Uterus (tissue), 4 donors: Measurements from ENCODE around the gene NHLRC4. TPM values are rescaled to one million over a fixed set of nuclear protein-coding genes. Genes with fewer than 3 reads are reported as not detected.
"Not testable (repeated sequence)": the region's sequence is repeated elsewhere in the genome, so short reads cannot be mapped to it uniquely, and the experiment has no call there.

Experiments
- DNase-seq, 2 donors: peaks; one replicate each; pipeline ENCODE4 v3.0.0-alpha.2; 2019 to 2020
- H3K27ac ChIP-seq, 2 donors: fragments of 200-600 bp; sonication (generic); 1 replicate in 1 of 2; 2 replicates in 1 of 2; pipeline ENCODE4 v1.5.1; 2016 to 2018
- H3K27me3 ChIP-seq, 2 donors: fragments of 200-600 bp; sonication (generic); one replicate each; pipeline ENCODE4 v1.5.1; 2018 to 2019; ENCODE audit warnings: control low read depth in 1 of 2
- H3K36me3 ChIP-seq, 2 donors: fragments of 200-600 bp; sonication (generic); one replicate each; pipeline ENCODE4 v1.5.1; 2019; ENCODE audit warnings: control low read depth in 1 of 2
- H3K4me1 ChIP-seq, 2 donors: fragments of 200-600 bp; sonication (generic); one replicate each; pipeline ENCODE4 v1.5.1; 2018 to 2019; ENCODE audit warnings: control low read depth in 1 of 2
- H3K4me3 ChIP-seq, 2 donors: fragments of 200-600 bp; sonication (generic); 1 replicate in 1 of 2; 2 replicates in 1 of 2; pipeline ENCODE4 v1.5.1; 2018 to 2019; ENCODE audit warnings: mild to moderate bottlenecking in 1 of 2
- H3K9me3 ChIP-seq, 2 donors: fragments of 200-600 bp; sonication (generic); one replicate each; pipeline ENCODE4 v1.5.1; 2019; ENCODE audit warnings: control low read depth in 1 of 2
- POLR2A ChIP-seq, 2 donors: fragments of 450-650 bp; IDR thresholded peaks; one replicate each; pipeline ENCODE4 v1.6.1; 2016; ENCODE audit warnings: antibody characterized with exemption in 2 of 2, mild to moderate bottlenecking in 1 of 2, moderate library complexity in 1 of 2
- intact Hi-C: fragments of 100-400 bp; cut with DNase I; formaldehyde crosslinking; loops from one replicate; pipeline ENCODE4 v1.15.1; 2023; ENCODE audit warnings: low total_unique reads
- total RNA-seq, 4 donors: library from RNA; depleted of rRNA in 3 of 4; stranded (reverse); fragments of >200 nt in 3 of 4; gene quantifications; one replicate each; pipeline versions ENCODE4 v1.1.0 to v1.2.4, GENCODE V29; 2014 to 2023
- TF ChIP-seq, protein P1 (sequence below), 4 experiments: fragments of 200-600 bp in 2 of 4; fragments of 450-650 bp in 2 of 4; sonication (generic) in 2 of 4; IDR thresholded peaks; one replicate each; pipeline ENCODE4 v1.5.1; 2016 to 2019; ENCODE audit warnings: antibody characterized with exemption in 4 of 4, mild to moderate bottlenecking in 2 of 4, moderate library complexity in 1 of 4
- donor health status: DM: yes; HTN: yes; CAD: no.

Gene NHLRC4
- total RNA-seq, 4 donors from 2014 or later, result 1.2 to 7.5 (median 1.5) TPM

- no peaks in the 10 kb centered on the region for H3K27me3 ChIP-seq
- no peak for DNase-seq
- no peaks in the 10 kb centered on the region for H3K4me1 ChIP-seq
- no peak overlapping the region for H3K4me3 ChIP-seq
- intact Hi-C loops, result no loop called here
- no peaks in the 10 kb centered on the region for H3K36me3 ChIP-seq
- TF ChIP-seq POLR2A (IDR thresholded peaks at IDR 0.05), result no peak
- TF ChIP-seq, protein P1, sequence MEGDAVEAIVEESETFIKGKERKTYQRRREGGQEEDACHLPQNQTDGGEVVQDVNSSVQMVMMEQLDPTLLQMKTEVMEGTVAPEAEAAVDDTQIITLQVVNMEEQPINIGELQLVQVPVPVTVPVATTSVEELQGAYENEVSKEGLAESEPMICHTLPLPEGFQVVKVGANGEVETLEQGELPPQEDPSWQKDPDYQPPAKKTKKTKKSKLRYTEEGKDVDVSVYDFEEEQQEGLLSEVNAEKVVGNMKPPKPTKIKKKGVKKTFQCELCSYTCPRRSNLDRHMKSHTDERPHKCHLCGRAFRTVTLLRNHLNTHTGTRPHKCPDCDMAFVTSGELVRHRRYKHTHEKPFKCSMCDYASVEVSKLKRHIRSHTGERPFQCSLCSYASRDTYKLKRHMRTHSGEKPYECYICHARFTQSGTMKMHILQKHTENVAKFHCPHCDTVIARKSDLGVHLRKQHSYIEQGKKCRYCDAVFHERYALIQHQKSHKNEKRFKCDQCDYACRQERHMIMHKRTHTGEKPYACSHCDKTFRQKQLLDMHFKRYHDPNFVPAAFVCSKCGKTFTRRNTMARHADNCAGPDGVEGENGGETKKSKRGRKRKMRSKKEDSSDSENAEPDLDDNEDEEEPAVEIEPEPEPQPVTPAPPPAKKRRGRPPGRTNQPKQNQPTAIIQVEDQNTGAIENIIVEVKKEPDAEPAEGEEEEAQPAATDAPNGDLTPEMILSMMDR (IDR thresholded peaks at IDR 0.05), result no peak
- H3K27ac ChIP-seq, result no peak overlapping the region
- no peaks in the 10 kb centered on the region for H3K9me3 ChIP-seq
These were observed 29.9 kb downstream of the NHLRC4 start for GRCh38 chr16:596736-597060.

- H3K4me3 ChIP-seq, H3K27ac ChIP-seq, H3K4me1 ChIP-seq, intact Hi-C loops, DNase-seq, H3K9me3 ChIP-seq, H3K36me3 ChIP-seq, H3K27me3 ChIP-seq: not testable (repeated sequence)
These were observed 30.9 kb downstream of the NHLRC4 start for GRCh38 chr16:597655-598054.

- no peaks in the 10 kb centered on the region for H3K4me1 ChIP-seq
- no peaks in the 10 kb centered on the region for H3K36me3 ChIP-seq
- TF ChIP-seq POLR2A (IDR thresholded peaks at IDR 0.05), result no peak
- TF ChIP-seq, protein P1 (IDR thresholded peaks at IDR 0.05), result no peak
- no peaks in the 10 kb centered on the region for H3K27me3 ChIP-seq
- no peak for DNase-seq
- no peak overlapping the region for H3K4me3 ChIP-seq
- H3K9me3 ChIP-seq, result no peaks in the 10 kb centered on the region
- H3K27ac ChIP-seq, result no peak overlapping the region
- intact Hi-C loops, result no loop called here
These were observed 32.3 kb downstream of the NHLRC4 start for GRCh38 chr16:598823-599739.

DNA sequence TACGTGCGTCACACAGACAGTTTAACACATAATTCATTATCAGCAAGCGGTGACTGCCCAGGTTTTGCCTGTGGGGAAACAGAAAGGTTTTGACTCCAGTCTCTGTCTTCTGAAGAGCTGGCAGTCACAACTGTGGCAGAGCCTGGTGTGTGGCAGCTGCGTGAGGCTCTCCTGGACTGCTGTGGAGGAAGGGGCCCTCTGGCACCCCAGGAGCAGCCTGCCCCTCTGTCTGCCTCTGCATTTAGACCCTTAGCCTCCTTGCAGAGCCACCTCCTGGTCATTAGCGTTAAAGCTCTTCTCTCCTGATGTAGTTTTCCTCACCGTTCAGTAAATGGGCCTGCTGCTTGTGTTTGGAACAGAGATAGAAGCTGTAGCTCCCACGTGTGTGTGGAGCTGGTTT lies 34.0 kb downstream of the NHLRC4 start:
- intact Hi-C loops, result no loop called here
- H3K27ac ChIP-seq, result no peak overlapping the region

DNA sequence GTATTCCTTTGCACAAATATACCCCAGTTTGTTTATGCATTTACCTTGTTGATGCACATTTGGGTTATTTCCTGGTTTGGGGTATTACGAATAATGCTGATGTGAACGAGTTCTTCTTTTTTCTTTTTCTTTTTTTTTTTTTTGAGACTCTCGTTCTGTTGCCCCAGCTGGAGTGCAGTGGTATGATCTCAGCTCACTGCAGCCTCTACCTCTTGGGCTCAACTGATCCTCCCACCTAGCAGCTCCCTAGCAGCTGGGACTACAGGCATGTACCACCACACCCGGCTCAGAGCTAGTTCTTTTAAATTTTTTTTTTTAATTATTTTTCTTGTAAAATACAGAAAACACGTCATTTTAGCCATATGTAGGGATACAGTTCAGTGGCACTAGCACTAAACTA lies 37.1 kb downstream of the NHLRC4 start:
- Histone ChIP-seq H3K4me3 (no peak overlapping the region), H3K9me3 (no peaks in the 10 kb centered on the region), H3K27ac (no peak overlapping the region), H3K27me3 (no peaks in the 10 kb centered on the region), H3K36me3 (no peaks in the 10 kb centered on the region), H3K4me1 (no peaks in the 10 kb centered on the region)
- no peak for DNase-seq
- intact Hi-C loops, result no loop called here
- TF ChIP-seq, protein P1 (IDR thresholded peaks at IDR 0.05), result no peak
- TF ChIP-seq POLR2A (IDR thresholded peaks at IDR 0.05), result no peak

More for the DNA sequence above, 34.0 kb downstream of the NHLRC4 start:
- no peak overlapping the region for H3K4me3 ChIP-seq
- H3K9me3 ChIP-seq, result no peaks in the 10 kb centered on the region
- no peaks in the 10 kb centered on the region for H3K27me3 ChIP-seq
- no peak for DNase-seq
- H3K4me1 ChIP-seq, result no peaks in the 10 kb centered on the region
- no peaks in the 10 kb centered on the region for H3K36me3 ChIP-seq
- TF ChIP-seq POLR2A (IDR thresholded peaks at IDR 0.05), result no peak
- TF ChIP-seq, protein P1 (IDR thresholded peaks at IDR 0.05), result no peak
